CD1c-positive myeloid dendritic cell (primary cell): ENCODE results near the gene NTMT1.
"Not testable (repeated sequence)": the region's sequence is repeated elsewhere in the genome, so short reads cannot be mapped to it uniquely, and the experiment has no call there.

Experiments used
- DNase-seq: peaks from one replicate; pipeline ENCODE4 v3.0.0-alpha.2; 2016; ENCODE audit errors: extremely low spot score

The NTMT1 gene

DNA sequence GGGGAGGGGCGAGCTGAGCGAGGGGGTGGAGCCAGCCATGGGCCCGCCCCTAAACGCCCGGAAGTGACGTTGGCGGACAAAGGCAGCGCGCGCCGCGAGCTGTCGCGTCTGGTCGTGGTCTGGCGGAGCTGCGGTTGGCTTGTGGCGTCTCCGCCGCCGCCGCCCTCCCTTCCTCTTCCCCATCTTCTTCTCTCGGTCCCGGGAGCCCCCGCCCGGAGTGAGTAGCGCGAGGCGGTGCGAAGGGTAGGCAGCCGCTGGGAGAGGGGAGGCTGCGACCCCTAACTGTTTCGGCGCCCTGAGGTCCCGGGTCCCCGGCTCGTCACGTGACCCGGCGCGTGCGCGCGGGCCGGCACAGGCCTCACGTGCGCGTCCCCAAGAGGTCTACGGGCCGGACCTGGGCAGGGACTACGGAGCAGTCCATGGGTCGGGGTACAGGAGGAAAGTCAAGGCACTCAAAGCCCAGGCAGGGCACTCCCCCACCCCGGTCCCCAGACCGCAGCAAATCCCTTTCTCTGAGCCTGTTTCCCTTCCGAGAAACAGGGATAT, at the start of gene NTMT1:
NTMT1 (plus strand) TSS at position 85 of the 546 bp plus-strand sequence. CDS start 6,541 bp downstream, outside the sequence.
- peak; percentile 94 for DNase-seq

DNA sequence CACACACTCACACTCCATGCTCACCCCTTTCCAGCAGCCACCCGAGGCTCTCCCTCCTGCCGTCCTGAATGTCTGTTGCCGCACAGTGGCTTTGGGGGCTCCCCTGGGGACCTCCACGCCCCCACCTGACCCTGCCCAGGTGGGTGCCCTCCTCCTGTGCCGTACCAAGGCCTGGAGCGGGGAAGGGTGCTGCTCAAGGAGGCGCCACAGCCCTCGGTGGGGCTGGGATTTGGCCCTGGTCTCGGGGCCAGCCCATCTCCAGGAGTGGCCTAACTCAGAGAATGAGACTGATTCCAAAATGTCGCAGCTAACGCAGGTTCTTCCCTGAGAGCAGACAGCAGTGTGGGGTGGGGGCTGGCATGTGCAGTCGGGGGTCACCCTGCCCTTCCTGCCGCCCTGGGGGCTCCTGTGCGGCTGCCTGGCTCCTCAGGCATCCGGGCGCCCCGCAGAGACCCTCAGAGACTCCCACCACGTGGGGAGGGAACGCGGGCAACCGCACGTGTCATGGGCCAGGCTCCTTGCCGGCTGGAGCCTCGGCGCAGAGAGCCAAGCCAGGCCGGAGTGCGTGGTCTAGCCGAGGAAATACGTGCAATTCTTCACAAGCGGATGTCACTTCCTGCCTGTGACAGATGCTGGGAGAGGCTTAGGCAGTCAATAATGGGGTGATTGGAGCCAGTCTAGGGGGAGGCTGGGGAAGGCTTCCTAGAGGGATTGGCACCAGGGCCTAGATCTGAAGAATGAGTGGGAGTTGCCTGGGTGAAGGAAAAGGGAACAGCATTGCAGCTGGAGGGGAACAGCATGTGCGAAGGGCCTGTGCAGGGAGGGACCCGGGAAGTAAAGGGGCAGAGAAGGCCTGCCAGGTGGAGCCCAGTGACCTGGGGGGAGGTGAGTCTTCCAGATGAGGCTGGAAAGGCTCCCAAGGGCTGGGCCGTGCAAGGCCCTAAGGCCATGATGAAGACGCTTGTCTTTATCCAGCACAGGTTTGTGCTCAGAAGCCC, 49.1 kb upstream of the NTMT1 start:
- DNase-seq = no peak

DNA sequence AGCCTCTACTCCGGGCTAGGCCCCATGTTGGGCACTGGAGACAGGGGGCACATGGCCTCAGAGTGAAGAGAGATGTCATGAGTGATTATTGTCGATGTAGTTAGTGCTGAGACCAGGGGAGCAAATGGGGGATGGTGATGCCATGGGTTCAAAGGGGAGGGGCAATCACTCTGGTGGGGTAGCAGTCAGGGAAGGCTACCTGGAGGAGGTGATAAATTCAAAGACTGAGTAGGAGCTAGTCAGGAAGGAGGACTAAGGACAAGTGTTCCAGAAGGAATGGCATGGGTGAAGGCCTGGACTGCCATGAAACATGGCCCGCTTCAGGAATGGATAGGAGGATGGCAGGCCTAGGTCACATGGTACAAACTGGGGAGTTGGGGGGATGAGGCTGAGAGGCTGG, 46.7 kb upstream of the NTMT1 start:
- no peak for DNase-seq

DNA sequence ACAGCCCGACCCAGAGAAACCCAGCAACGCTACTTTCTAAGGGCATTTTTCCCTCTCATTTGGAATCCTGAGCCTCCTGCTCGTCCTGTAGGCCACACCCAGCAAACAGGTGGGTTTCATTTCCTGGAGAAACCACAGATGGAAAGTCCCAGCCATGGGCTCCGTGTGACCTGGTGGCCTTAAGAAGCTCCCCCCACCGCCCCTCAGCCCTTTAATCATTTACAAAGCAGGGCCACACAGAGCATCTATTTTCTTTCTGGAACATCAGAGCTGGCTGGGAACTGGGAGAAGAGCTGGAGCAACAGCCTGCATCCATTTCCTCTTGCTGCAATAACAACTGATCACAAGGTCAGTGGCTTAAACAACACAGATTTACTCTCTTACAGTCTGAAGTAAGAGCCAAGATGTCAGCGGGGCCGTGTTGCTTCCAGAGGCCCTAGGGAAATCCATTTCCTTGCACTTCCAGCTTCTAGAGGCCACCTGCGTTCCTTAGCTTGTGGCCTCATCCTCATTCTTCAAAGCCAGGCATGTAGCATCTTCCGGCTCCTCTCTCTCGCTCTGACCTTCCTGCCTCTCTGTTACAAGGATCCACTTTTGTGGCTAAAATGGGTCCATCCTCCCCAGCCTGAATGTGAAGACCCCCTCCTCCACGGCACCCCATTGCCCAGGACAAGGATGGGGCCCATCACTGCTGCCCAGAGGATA, 45.6 kb upstream of the NTMT1 start:
- no peak for DNase-seq

DNA sequence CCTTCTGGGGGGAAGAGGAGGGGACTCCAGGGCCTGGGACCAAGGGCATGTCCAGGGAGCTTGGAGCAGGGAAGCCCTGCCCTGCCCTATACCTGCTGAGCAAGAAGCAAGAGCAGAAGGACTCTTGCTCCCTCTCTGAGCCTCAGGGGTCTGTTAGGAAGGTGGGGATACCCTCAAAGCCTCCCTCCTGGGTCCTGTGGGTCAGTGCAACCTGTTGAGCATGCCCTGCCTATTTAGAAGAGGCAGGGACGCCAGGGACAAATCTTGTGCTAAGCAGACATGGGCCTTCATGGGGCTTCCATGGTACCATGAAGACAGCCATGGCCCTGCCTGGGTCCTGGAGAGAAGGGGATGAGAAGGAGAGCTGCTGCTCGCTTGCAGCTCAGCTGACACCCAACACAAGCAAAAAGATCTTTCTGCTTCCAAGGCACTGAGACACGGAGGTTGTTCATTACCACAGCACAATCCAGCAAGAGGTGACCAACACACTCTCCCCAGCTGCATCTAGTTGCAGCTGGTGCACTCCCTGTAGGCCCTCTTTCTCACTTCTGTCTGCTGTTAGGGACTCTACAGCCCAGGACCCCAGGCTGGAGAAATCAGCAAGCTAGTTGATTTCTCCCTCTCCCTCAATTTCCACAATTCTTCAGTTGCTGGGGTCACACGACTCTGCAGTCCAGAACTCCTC, 44.3 kb upstream of the NTMT1 start:
- no peak for DNase-seq

- DNase-seq = no peak
Measured at GRCh38 chr9:129582855-129583254, 43.1 kb upstream of the NTMT1 start.

DNA sequence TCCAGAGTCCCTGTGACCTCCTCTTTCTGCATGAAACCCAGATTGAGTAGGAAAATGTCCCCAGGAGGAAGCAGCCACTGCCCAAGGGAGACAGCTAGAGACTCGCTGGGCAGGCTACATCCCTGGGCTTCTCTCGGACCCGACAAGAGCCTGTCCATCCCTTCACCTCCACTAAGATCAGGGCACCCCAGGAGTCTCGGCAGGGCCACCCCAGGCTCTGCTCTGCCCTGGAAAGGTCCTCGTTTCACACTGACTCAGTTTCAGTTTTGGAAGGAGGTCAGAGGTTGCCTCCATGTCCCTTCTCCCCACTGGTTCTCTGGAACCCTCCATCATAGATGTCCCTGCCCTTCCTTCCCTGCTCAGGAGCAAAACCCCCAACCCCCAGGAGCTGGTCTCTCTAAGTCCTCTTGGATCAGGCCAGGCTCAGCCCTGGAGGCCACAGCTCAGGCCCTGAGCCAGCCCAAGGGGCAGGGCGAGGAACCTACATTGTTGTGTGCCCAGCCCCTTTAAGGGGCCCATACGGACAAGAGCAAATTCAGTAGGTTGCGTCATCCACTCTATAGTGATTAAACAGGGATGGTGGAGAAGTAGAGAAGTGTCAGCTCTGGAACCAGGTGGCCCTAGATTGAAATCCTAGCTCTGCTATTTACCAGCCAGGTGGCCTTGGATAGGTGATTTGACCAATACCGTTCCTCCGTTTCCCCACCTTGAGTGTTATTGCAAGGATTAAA, 42.5 kb upstream of the NTMT1 start:
- no peak for DNase-seq

- DNase-seq = peak; percentile 83
Measured at GRCh38 chr9:129584136-129584535, 41.8 kb upstream of the NTMT1 start.

GRCh38 chr9:129585352-129585751, 40.6 kb upstream of the NTMT1 start:
- no peak for DNase-seq

- no peak for DNase-seq
Measured at GRCh38 chr9:129586245-129586644, 39.7 kb upstream of the NTMT1 start.

- DNase-seq = no peak
Measured at GRCh38 chr9:129586685-129587084, 39.3 kb upstream of the NTMT1 start.

GRCh38 chr9:129587487-129588262, 38.3 kb upstream of the NTMT1 start:
- DNase-seq = no peak

GRCh38 chr9:129590466-129590865, 35.5 kb upstream of the NTMT1 start:
- no peak for DNase-seq

- no peak for DNase-seq
Measured at GRCh38 chr9:129591916-129592315, 34.0 kb upstream of the NTMT1 start.

GRCh38 chr9:129592790-129593189, 33.2 kb upstream of the NTMT1 start:
- DNase-seq = not testable (repeated sequence)

DNA sequence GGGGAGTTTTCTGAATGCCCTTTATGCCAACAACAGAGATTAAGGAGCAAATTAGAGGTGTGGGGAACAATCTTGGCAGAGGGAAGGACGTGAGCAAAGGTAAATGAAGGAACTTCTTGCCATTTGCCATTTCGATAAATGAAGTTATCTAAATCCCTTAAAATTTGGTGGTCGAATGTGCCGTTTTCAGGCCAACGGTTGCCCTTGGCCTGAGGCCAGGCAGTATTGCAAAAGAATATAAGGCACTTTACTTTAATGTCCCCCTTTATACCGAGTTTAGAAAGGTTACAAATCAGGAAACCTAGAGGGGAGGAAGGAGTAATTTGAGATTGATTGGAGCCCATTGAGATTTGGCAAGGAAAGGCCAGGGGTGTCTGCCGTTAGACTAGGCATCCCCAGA, 31.3 kb upstream of the NTMT1 start:
- no peak for DNase-seq

DNA sequence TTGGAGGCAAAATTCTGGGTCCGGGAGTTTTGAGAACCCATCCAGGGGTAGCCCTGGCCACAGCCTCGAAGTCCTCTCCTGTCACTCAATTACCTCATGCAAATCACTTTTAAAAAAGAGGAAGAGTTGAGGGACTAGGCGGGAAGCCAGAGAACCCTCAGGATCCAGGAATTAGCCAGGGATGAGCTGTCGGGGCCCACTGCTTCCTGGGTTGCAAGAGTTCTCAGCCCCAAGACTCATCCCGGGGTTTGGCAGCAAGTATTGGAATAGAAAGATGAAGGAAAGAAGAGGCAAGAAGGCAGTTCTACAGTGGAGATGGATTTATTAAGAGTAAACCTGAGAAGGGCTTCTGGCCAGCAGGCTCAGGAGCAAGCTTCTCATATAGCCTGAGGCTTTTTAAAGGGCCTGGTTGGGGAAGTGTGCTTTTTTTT, 30.6 kb upstream of the NTMT1 start:
- peak; percentile 66 for DNase-seq

GRCh38 chr9:129595903-129596540, 29.9 kb upstream of the NTMT1 start:
- peak; percentile 77 for DNase-seq

- no peak for DNase-seq
Measured at GRCh38 chr9:129596541-129597331, 29.2 kb upstream of the NTMT1 start.
